Parathyroid adenoma (tissue), 2 donors: ENCODE results near the gene CEP68.

Experiments used
- H2AFZ ChIP-seq: fragments of 300-600 bp; sonication (generic); one replicate; pipeline ENCODE4 v1.7.0; 2017; ENCODE audit warnings: antibody characterized with exemption, mild to moderate bottlenecking
- H3K27ac ChIP-seq: fragments of 300-600 bp; sonication (generic); one replicate; pipeline ENCODE4 v1.7.0; 2017
- H3K27me3 ChIP-seq: fragments of 300-600 bp; sonication (generic); one replicate; pipeline ENCODE4 v1.7.0; 2017; ENCODE audit warnings: low read length; ENCODE audit not compliant: control insufficient read depth, insufficient read depth
- H3K36me3 ChIP-seq: fragments of 300-600 bp; sonication (generic); one replicate; pipeline ENCODE4 v1.7.0; 2017; ENCODE audit warnings: low read length; ENCODE audit not compliant: control insufficient read depth, insufficient read depth
- H3K4me1 ChIP-seq: fragments of 300-600 bp; sonication (generic); one replicate; pipeline ENCODE4 v1.7.0; 2017; ENCODE audit warnings: control low read depth
- H3K4me2 ChIP-seq: fragments of 300-600 bp; sonication (generic); one replicate; pipeline ENCODE4 v1.7.0; 2017; ENCODE audit warnings: low read length
- H3K4me3 ChIP-seq: fragments of 300-600 bp; sonication (generic); one replicate; pipeline ENCODE4 v1.7.0; 2017; ENCODE audit warnings: low read depth, low read length
- H3K79me2 ChIP-seq: fragments of 300-600 bp; sonication (generic); one replicate; pipeline ENCODE4 v1.7.0; 2017; ENCODE audit warnings: control low read depth
- H3K9ac ChIP-seq: fragments of 300-600 bp; sonication (generic); one replicate; pipeline ENCODE4 v1.7.0; 2017; ENCODE audit warnings: mild to moderate bottlenecking
- H3K9me3 ChIP-seq: fragments of 300-600 bp; sonication (generic); one replicate; pipeline ENCODE4 v1.7.0; 2017; ENCODE audit warnings: low read length; ENCODE audit not compliant: control insufficient read depth
- CTCF ChIP-seq: fragments of 300-600 bp; sonication (generic); IDR thresholded peaks from one replicate; pipeline ENCODE4 v1.7.0; 2017; ENCODE audit warnings: antibody characterized with exemption, mild to moderate bottlenecking
- donor health status: primary hyperparathyroidism.

The CEP68 gene

GRCh38 chr2:65067806-65068553 is 11.8 kb downstream of the CEP68 start:
- no peak for TF ChIP-seq CTCF

GRCh38 chr2:65069439-65069824 is 13.2 kb downstream of the CEP68 start:
- H3K27ac ChIP-seq, result peak overlapping the region; percentile 0
- no peak overlapping the region for H3K9ac ChIP-seq

More at GRCh38 chr2:65067806-65068553, 11.8 kb downstream of the CEP68 start:
- Histone ChIP-seq H2AFZ (no peak overlapping the region), H3K4me1 (peaks cover 9% of the 10 kb centered on the region), H3K4me3 (no peak overlapping the region), H3K36me3 (no peaks in the 10 kb centered on the region), H3K4me2 (no peak overlapping the region), H3K9ac (no peak overlapping the region), H3K79me2 (peaks cover 23% of the 10 kb centered on the region), H3K27ac (no peak overlapping the region), H3K9me3 (no peaks in the 10 kb centered on the region), H3K27me3 (no peaks in the 10 kb centered on the region)

GRCh38 chr2:65070172-65070830 is 14.1 kb downstream of the CEP68 start:
- Histone ChIP-seq H3K4me3 (no peak overlapping the region), H3K9ac (no peak overlapping the region), H3K4me1 (peaks cover 9% of the 10 kb centered on the region)

More at GRCh38 chr2:65069439-65069824, 13.2 kb downstream of the CEP68 start:
- Histone ChIP-seq H3K9me3 (no peaks in the 10 kb centered on the region), H2AFZ (no peak overlapping the region), H3K79me2 (peaks cover 15% of the 10 kb centered on the region), H3K4me2 (no peak overlapping the region), H3K27me3 (no peaks in the 10 kb centered on the region), H3K4me1 (peaks cover 9% of the 10 kb centered on the region), H3K36me3 (no peaks in the 10 kb centered on the region), H3K4me3 (no peak overlapping the region)
- TF ChIP-seq CTCF, result no peak

GRCh38 chr2:65070856-65071255 is 14.6 kb downstream of the CEP68 start:
- no peak for TF ChIP-seq CTCF
- no peak overlapping the region for H3K4me3 ChIP-seq
- peaks cover 12% of the 10 kb centered on the region for H3K4me1 ChIP-seq
- no peaks in the 10 kb centered on the region for H3K36me3 ChIP-seq
- H3K9me3 ChIP-seq, result no peaks in the 10 kb centered on the region
- no peak overlapping the region for H3K9ac ChIP-seq
- H2AFZ ChIP-seq, result no peak overlapping the region
- H3K79me2 ChIP-seq, result peaks cover 2% of the 10 kb centered on the region
- no peaks in the 10 kb centered on the region for H3K27me3 ChIP-seq
- H3K4me2 ChIP-seq, result no peak overlapping the region
- H3K27ac ChIP-seq, result no peak overlapping the region

More at GRCh38 chr2:65070172-65070830, 14.1 kb downstream of the CEP68 start:
- no peak for TF ChIP-seq CTCF
- H3K9me3 ChIP-seq, result no peaks in the 10 kb centered on the region
- H2AFZ ChIP-seq, result no peak overlapping the region
- H3K4me2 ChIP-seq, result no peak overlapping the region
- H3K36me3 ChIP-seq, result no peaks in the 10 kb centered on the region
- peaks cover 7% of the 10 kb centered on the region for H3K79me2 ChIP-seq
- H3K27ac ChIP-seq, result no peak overlapping the region
- H3K27me3 ChIP-seq, result no peaks in the 10 kb centered on the region
